Hindlimb muscle (tissue), 1 donor: ENCODE data around the gene CDC6. TPM values are rescaled to one million over a fixed set of nuclear protein-coding genes. Genes with fewer than 3 reads are reported as not detected.

Experiments
- DNase-seq: peaks from one replicate; pipeline ENCODE4 v3.0.0-alpha.2; 2013
- polyA plus RNA-seq: library from polyadenylated mRNA; unstranded; fragments of 120-200 nt; gene quantifications from one replicate; pipeline ENCODE4 v1.2.1, GENCODE V29; 2013; ENCODE audit not compliant: insufficient read length

CDC6 gene
- polyA plus RNA-seq, 1 donor = 10.8 TPM

DNA sequence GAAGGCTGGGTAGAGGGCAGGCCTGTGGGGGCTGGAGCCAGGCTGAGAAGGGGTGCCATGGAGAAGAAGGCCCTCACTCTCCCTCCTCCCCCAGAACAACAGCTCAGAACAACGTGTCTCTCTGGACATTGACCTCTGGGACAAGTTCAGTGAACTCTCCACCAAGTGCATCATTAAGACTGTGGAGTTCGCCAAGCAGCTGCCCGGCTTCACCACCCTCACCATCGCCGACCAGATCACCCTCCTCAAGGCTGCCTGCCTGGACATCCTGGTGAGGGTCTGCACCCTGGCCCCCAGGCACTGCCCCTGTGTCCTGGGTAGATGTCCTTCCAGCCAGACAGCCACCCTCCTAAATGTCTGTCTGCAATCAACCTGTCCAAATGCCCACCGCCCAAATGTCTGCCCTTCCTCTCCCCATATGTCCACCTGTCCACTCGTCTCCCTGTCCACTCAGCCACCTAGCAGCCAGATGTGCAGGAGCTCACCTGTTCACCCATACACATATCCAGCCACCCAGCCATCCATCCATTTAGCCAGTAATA is 64.6 kb downstream of the CDC6 start:
- no peak for DNase-seq

DNA sequence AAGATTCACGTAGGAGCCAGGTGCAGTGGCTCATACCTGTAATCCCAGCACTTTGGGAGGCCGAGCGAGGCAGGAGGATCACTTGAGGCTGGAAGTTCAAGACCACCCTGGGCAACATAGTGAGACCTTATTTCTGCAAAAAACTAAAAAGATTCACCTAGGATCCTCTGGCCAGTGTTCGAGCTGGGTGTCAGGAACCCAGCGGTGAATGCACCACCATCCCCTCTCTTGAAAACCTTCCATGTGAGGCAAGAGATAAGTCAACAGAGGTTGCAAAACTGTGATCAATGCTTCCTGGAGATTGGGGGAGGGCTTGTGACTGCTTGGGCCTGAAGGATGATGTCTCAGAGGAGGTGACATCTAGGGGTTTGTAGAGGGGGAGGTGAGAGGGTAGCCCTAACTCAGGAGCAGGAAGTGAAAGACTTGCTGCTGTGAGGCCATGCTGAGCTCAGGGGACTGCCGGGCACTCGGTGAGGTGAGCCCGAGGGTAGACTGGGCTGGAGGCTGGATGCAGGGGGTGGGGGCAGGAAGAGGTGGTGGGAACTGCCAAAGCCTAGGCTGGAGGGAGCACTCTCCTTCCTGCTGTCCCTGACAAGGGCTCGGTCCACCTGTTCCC is 65.2 kb downstream of the CDC6 start:
- no peak for DNase-seq

Other genes starting within 250 kb of the CDC6 start
- 74.0 TPM for gene MED24, start 233.5 kb upstream of the CDC6 start, polyA plus RNA-seq
- gene THRA, start 224.9 kb upstream of the CDC6 start, polyA plus RNA-seq = 85.6 TPM
- 5.5 TPM for gene NR1D1, start 187.3 kb upstream of the CDC6 start, polyA plus RNA-seq
- gene MSL1, start 165.9 kb upstream of the CDC6 start, polyA plus RNA-seq = 95.5 TPM
- 60.5 TPM for gene CASC3, start 147.3 kb upstream of the CDC6 start, polyA plus RNA-seq
- gene RAPGEFL1, start 110.4 kb upstream of the CDC6 start, polyA plus RNA-seq = 7.7 TPM
- 16.6 TPM for gene WIPF2, start 68.6 kb upstream of the CDC6 start, polyA plus RNA-seq
- 76.3 TPM for gene RARA, start 21.3 kb downstream of the CDC6 start, polyA plus RNA-seq
- 0.43 TPM for gene GJD3, start 76.9 kb downstream of the CDC6 start, polyA plus RNA-seq
- 45.8 TPM for gene TOP2A, start 130.0 kb downstream of the CDC6 start, polyA plus RNA-seq
- gene IGFBP4, start 155.6 kb downstream of the CDC6 start, polyA plus RNA-seq = 240 TPM
- gene TNS4, start 213.7 kb downstream of the CDC6 start, polyA plus RNA-seq = 0.14 TPM